CD4-positive, alpha-beta T cell treated with Interleukin-12 subunit alpha and Interleukin-12 subunit beta, for 1 hour (primary cell): Measurements from ENCODE around the gene OLFM4.
"Not testable (repeated sequence)": the region's sequence is repeated elsewhere in the genome, so short reads cannot be mapped to it uniquely, and the experiment has no call there.

Source experiments
- DNase-seq: peaks from one replicate; pipeline ENCODE4 v3.0.0-alpha.2; 2020

OLFM4 gene

GRCh38 chr13:53028637-53029203 lies at the start of gene OLFM4:
OLFM4 (plus strand) TSS chr13:53028813; CDS start chr13:53028837, 24 bp downstream.
- DNase-seq, result no peak

- DNase-seq, result no peak
Observed at GRCh38 chr13:52978989-52979388, 49.6 kb upstream of the OLFM4 start.

GRCh38 chr13:52980695-52981094 lies 47.9 kb upstream of the OLFM4 start:
- DNase-seq, result no peak

GRCh38 chr13:52983836-52984235 lies 44.8 kb upstream of the OLFM4 start:
- DNase-seq, result no peak

- no peak for DNase-seq
Observed at GRCh38 chr13:52984881-52985363, 43.7 kb upstream of the OLFM4 start.

GRCh38 chr13:52991344-52992020 lies 37.1 kb upstream of the OLFM4 start:
- no peak for DNase-seq

- no peak for DNase-seq
Observed at GRCh38 chr13:52992110-52992509, 36.5 kb upstream of the OLFM4 start.

GRCh38 chr13:52994051-52994450 lies 34.6 kb upstream of the OLFM4 start:
- no peak for DNase-seq

- no peak for DNase-seq
Observed at GRCh38 chr13:52994865-52995264, 33.7 kb upstream of the OLFM4 start.

- no peak for DNase-seq
Observed at GRCh38 chr13:52995946-52996345, 32.7 kb upstream of the OLFM4 start.

GRCh38 chr13:52997951-52998876 lies 30.4 kb upstream of the OLFM4 start:
- no peak for DNase-seq

GRCh38 chr13:52999093-52999696 lies 29.4 kb upstream of the OLFM4 start:
- no peak for DNase-seq

GRCh38 chr13:53001444-53002225 lies 27.0 kb upstream of the OLFM4 start:
- no peak for DNase-seq

- no peak for DNase-seq
Observed at GRCh38 chr13:53004573-53004972, 24.0 kb upstream of the OLFM4 start.

GRCh38 chr13:53005626-53006025 lies 23.0 kb upstream of the OLFM4 start:
- DNase-seq, result no peak

- no peak for DNase-seq
Observed at GRCh38 chr13:53007872-53008271, 20.7 kb upstream of the OLFM4 start.

GRCh38 chr13:53010374-53011105 lies 18.1 kb upstream of the OLFM4 start:
- DNase-seq, result no peak

GRCh38 chr13:53012707-53013106 lies 15.9 kb upstream of the OLFM4 start:
- no peak for DNase-seq

- no peak for DNase-seq
Observed at GRCh38 chr13:53013113-53013512, 15.5 kb upstream of the OLFM4 start.

GRCh38 chr13:53014018-53014417 lies 14.6 kb upstream of the OLFM4 start:
- not testable (repeated sequence) for DNase-seq
